Measurements from ENCODE around the gene OXER1.
"Not testable (repeated sequence)": the region's sequence is repeated elsewhere in the genome, so short reads cannot be mapped to it uniquely, and the experiment has no call there.

Gene OXER1

GRCh38 chr2:42747422-42747821 is 16.5 kb downstream of the OXER1 start:
- DNase-seq = no peak

GRCh38 chr2:42744545-42745082 is 19.3 kb downstream of the OXER1 start:
- no peak for DNase-seq

GRCh38 chr2:42743659-42743990 is 20.3 kb downstream of the OXER1 start:
- DNase-seq = no peak

GRCh38 chr2:42742740-42743658 is 20.9 kb downstream of the OXER1 start:
- no peak for DNase-seq

GRCh38 chr2:42741140-42741539 is 22.8 kb downstream of the OXER1 start:
- DNase-seq = no peak

- DNase-seq = no peak
Observed at GRCh38 chr2:42736598-42737322, 27.2 kb downstream of the OXER1 start.

GRCh38 chr2:42733852-42734251 is 30.1 kb downstream of the OXER1 start:
- no peak for DNase-seq

GRCh38 chr2:42731316-42731715 is 32.6 kb downstream of the OXER1 start:
- not testable (repeated sequence) for DNase-seq

GRCh38 chr2:42726680-42727079 is 37.3 kb downstream of the OXER1 start:
- no peak for DNase-seq

GRCh38 chr2:42725657-42726056 is 38.3 kb downstream of the OXER1 start:
- DNase-seq = no peak

- DNase-seq = no peak
Observed at GRCh38 chr2:42724886-42725285, 39.0 kb downstream of the OXER1 start.

- no peak for DNase-seq
Observed at GRCh38 chr2:42723465-42723864, 40.5 kb downstream of the OXER1 start.

- no peak for DNase-seq
Observed at GRCh38 chr2:42722320-42723190, 41.4 kb downstream of the OXER1 start.

- no peak for DNase-seq
Observed at GRCh38 chr2:42721898-42722297, 42.0 kb downstream of the OXER1 start.

- no peak for DNase-seq
Observed at GRCh38 chr2:42714686-42715085, 49.2 kb downstream of the OXER1 start.

- DNase-seq = no peak
Observed at GRCh38 chr2:42713920-42714319, 50.0 kb downstream of the OXER1 start.

- no peak for DNase-seq
Observed at GRCh38 chr2:42712934-42713333, 51.0 kb downstream of the OXER1 start.

Data from activated CD4-positive, alpha-beta T cell treated with anti-CD3 and anti-CD28 coated beads for 1 hour (primary cell).